BJ (cell line): Measurements from ENCODE around the gene SH3BGR. TPM values are rescaled to one million over a fixed set of nuclear protein-coding genes. Genes with fewer than 3 reads are reported as not detected.

Experiments
- CTCF ChIA-PET: fragments of 350-600 bp; formaldehyde crosslinking; extraction: SDS; loops from one replicate; lab custom pipeline; 2021; ENCODE audit warnings: antibody characterized with exemption, inconsistent platforms; lab: Yijun Ruan, JAX
- POLR2A ChIA-PET: fragments of 300-600 bp; sonication (Branson Sonifier 250); formaldehyde crosslinking; extraction: SDS; loops from one replicate; lab custom pipeline; 2021; ENCODE audit warnings: antibody characterized with exemption; lab: Charles Lee
- DNase-seq: peaks from one replicate; pipeline ENCODE4 v3.0.0-alpha.2; 2011; ENCODE audit warnings: low read depth
- H3K27me3 ChIP-seq: 2 replicates; pipeline ENCODE4 v1.6.0; 2011; ENCODE audit warnings: low read length; ENCODE audit not compliant: control insufficient read depth, insufficient read depth
- H3K36me3 ChIP-seq: 2 replicates; pipeline ENCODE4 v1.5.1; 2011; ENCODE audit warnings: low read length; ENCODE audit not compliant: control insufficient read depth, insufficient read depth
- H3K4me3 ChIP-seq: 2 replicates; pipeline ENCODE4 v1.5.1; 2011; ENCODE audit warnings: low read depth, mild to moderate bottlenecking, control low read depth, low read length
- polyA plus RNA-seq: library from polyadenylated mRNA; depleted of rRNA; stranded (reverse); fragments of >200 nt; gene quantifications from 2 replicates; pipeline ENCODE4 v1.2.3, GENCODE V29; 2011
- TF ChIP-seq, protein P1 (sequence below): IDR thresholded peaks from 2 replicates; pipeline ENCODE4 v1.5.1; 2011; ENCODE audit warnings: low read depth, mild to moderate bottlenecking, control low read depth, inconsistent platforms, low read length, moderate library complexity; ENCODE audit not compliant: insufficient read depth

SH3BGR gene
- polyA plus RNA-seq, 1 experiment, result 0.23 TPM

DNA sequence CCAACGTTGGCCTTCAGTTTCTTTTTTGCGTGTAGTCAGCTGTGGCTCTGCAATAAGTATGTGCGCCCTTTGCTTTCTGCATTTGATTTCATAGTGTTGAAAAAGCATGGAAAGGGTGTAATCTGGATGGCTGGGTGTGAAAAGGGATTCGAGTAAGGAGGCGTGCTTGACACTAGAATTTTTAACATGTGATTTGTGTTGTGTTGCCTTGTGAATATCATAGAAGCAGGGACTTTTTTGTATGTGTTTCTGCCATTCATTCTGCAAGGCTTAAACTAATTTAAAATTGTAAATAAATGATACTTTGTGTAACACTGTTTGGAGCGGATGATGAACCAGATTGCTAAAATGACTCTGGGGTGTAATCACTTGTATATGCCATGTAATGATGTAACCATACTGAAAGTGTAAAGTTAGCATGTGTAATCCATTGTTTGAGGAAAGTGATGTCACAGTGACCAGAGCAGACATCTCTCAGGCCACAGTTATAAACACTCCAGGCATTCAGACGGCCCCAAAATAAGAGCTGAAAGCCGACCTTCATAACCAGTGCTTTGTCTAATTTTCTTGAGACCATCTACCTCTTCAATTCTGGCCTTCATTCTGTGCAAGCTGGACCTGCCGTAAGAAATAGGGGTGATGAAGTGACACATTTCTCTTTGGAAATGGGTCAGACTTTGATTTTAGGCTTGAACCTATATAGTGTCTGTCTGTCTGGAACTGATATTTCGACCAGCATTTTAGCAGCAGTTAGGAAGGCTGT, 618 bp downstream of the SH3BGR start:
- peak; percentile 28 for DNase-seq
- POLR2A ChIA-PET, result no interaction called here
- H3K36me3 ChIP-seq, result no peaks in the 10 kb centered on the region
- peaks cover 1% of the 10 kb centered on the region; the same call in 1 of the 2 replicates for H3K27me3 ChIP-seq
- CTCF ChIA-PET, result interaction anchor here (0.6 kb wide), 1 partner anchor 158 kb away, joined by 3 read pairs; no protein-coding TSS in a partner anchor
- H3K4me3 ChIP-seq, result no peak overlapping the region
- TF ChIP-seq, protein P1, sequence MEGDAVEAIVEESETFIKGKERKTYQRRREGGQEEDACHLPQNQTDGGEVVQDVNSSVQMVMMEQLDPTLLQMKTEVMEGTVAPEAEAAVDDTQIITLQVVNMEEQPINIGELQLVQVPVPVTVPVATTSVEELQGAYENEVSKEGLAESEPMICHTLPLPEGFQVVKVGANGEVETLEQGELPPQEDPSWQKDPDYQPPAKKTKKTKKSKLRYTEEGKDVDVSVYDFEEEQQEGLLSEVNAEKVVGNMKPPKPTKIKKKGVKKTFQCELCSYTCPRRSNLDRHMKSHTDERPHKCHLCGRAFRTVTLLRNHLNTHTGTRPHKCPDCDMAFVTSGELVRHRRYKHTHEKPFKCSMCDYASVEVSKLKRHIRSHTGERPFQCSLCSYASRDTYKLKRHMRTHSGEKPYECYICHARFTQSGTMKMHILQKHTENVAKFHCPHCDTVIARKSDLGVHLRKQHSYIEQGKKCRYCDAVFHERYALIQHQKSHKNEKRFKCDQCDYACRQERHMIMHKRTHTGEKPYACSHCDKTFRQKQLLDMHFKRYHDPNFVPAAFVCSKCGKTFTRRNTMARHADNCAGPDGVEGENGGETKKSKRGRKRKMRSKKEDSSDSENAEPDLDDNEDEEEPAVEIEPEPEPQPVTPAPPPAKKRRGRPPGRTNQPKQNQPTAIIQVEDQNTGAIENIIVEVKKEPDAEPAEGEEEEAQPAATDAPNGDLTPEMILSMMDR, result no peak

DNA sequence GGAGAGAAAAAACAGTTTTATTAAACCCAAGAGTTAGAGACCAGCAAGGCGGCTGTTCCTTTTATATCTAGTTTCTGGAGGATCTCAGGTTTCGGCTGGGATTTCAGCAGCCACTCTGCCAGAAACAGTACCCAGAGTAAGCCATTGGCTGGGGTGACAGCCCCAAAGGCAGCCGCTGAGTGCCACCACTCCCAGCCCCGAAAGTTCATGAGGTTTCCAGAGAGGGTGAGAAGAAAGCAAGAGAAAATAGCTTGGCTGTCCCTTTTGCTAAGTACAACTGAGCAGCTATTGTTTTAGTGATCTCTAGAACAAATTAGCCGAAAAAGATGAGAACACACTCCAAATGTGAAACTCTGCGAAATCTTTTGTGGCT, 1.2 kb downstream of the SH3BGR start:
- ChIA-PET CTCF (interaction anchor here (0.6 kb wide), 1 partner anchor 158 kb away, joined by 3 read pairs; no protein-coding TSS in a partner anchor), POLR2A (no interaction called here)
- Histone ChIP-seq H3K27me3 (peaks cover 1% of the 10 kb centered on the region; the same call in 1 of the 2 replicates), H3K36me3 (no peaks in the 10 kb centered on the region), H3K4me3 (no peak overlapping the region)
- TF ChIP-seq, protein P1, result no peak
- DNase-seq, result no peak

DNA sequence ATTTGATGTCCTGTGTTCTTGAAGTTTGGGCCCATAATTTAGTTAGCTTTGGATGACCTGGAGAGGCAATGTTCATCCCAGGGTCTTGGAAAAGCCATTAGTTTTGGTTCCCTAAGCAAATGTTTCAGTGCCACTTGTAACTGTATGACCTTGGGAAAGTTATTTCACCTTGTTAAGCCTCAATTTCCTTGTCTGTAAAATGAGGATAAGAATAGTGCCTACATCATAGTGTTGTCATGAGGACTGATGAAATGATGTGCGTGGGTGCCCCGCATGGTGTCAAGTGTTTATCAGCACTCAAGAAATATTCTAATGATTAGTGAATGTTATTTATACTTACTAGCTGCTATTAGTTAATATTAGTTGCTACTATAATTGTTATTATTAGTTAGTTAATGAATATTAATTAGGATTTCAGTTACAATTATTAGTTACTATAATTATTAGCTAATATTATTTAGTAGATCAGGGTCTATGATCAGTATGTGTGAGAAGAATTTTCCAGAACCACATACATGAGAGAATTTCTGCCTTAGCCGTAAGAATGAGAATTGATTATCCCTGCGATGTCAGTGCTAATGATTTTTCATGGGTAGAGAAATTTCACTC, 1.9 kb downstream of the SH3BGR start:
- Histone ChIP-seq H3K36me3 (no peaks in the 10 kb centered on the region), H3K4me3 (no peak overlapping the region), H3K27me3 (peaks cover 1% of the 10 kb centered on the region; the same call in 1 of the 2 replicates)
- ChIA-PET CTCF (interaction anchor here (1.1 kb wide), 1 partner anchor 12 kb away, joined by 3 read pairs; no protein-coding TSS in a partner anchor), POLR2A (no interaction called here)
- DNase-seq, result no peak
- TF ChIP-seq, protein P1, result no peak

DNA sequence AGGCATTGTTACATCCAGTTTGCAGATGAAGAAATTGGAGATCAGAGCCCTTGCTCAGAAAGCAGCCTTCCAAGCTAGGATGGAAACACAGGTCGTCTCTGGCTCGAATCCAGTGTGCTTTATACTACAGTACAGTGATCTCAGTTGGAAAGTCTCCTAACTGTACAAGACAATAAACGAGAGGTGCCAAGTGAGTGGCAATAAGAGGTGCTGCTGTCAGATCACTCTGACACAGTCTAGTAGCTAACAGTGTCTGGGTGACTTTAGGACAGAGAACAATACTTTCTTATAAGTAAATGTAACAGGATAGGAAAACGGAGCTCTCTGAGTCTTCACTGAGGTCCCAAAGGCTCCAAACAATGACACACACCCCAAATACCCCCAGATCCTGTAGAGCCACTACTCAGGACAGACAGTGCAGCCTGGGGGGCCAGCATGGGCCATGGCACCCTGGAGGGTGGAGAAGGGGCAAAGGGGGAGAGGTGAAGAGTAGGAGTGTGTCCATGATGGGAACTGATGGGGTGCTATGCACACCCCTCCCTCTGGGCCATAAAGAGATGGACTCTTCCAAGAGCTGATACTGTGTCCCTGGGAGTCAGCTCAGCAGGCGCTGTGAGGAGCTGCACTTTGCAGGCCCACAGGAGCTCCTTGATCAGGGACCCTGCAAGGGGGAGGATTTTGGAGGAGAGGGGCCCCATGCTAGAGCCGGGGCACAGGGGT, 3.3 kb downstream of the SH3BGR start:
- ChIA-PET CTCF (no interaction called here), POLR2A (no interaction called here)
- TF ChIP-seq, protein P1, result no peak
- no peak overlapping the region for H3K4me3 ChIP-seq
- no peaks in the 10 kb centered on the region for H3K36me3 ChIP-seq
- 0 out of 2 replicates have a peak, but pooled peaks cover 1% of the 10 kb centered on the region for H3K27me3 ChIP-seq
- DNase-seq, result no peak

DNA sequence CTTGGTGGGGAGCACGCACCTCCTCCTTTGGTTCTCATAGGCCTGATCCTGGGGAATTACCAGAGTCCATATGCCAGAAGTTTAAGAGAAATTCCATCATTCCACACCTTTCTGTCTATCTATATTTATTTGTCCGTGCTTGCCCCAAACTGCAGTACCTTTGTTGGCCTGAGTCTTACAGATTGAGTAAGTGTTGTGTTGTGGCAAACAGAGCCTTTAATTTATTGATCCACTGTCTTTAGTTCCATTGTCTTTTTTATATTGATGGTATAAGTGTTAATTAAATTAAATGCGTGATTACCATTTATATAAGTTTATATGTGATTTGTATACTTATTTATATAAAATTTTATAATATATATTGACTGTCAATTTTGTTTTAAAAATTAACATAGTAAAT, 4.9 kb downstream of the SH3BGR start:
- TF ChIP-seq, protein P1, result 0 out of 2 replicates have a peak, but pooled peaks have one; percentile 21
- CTCF ChIA-PET, result no interaction called here
- no peak overlapping the region for H3K4me3 ChIP-seq
- no peak for DNase-seq
- POLR2A ChIA-PET, result no interaction called here
- 0 out of 2 replicates have a peak, but pooled peaks cover 1% of the 10 kb centered on the region for H3K27me3 ChIP-seq
- H3K36me3 ChIP-seq, result no peaks in the 10 kb centered on the region
